Stimulated activated CD4-positive, alpha-beta T cell treated with anti-CD3 and anti-CD28 coated beads, Interleukin-4, amount 100 ng/mL, for 1 hour (primary cell): ENCODE data around the gene GRP.
"Not testable (repeated sequence)": the region's sequence is repeated elsewhere in the genome, so short reads cannot be mapped to it uniquely, and the experiment has no call there.

Source experiments
- DNase-seq: peaks from one replicate; pipeline ENCODE4 v3.0.0-alpha.2; 2020

The GRP gene

DNA sequence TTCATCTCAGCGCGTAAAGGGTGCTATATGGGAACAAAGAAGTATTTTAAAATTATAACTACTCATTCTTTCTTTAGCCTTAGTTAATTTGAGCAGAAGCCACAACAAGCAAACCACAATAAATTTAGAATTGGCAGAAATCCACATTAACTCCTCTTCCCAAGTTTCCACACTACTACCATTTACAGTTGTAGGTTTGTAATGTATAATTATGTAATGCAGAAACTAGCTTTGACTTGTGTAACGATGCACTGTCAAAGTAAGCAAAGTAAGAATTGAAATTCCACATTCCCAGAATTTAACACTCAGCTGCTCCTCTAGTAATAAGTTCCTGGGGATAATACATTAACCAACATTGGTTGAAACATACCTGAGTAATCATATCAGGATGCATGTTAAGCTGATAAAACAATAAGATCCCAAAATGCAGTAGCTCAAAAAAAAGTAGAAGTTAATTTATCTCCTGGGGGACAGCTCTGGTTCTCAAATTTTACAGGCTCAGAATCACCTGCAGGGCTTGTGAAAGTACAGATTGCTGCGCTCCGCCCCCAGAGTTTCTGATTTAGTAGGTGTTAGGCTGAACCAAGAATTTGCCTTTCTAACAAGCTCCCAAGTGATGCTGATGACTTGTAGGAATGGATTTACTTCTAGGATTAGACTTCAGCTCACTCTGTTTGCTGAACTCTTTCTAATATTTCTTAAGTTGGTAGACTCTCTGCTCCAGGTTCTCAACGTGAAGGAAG is 9.9 kb downstream of the GRP start:
- no peak for DNase-seq

GRCh38 chr18:59231114-59231513 is 11.2 kb downstream of the GRP start:
- DNase-seq, result no peak

- DNase-seq, result no peak
Measured at GRCh38 chr18:59231877-59232276, 11.9 kb downstream of the GRP start.

- DNase-seq, result no peak
Measured at GRCh38 chr18:59232309-59233016, 12.5 kb downstream of the GRP start.

DNA sequence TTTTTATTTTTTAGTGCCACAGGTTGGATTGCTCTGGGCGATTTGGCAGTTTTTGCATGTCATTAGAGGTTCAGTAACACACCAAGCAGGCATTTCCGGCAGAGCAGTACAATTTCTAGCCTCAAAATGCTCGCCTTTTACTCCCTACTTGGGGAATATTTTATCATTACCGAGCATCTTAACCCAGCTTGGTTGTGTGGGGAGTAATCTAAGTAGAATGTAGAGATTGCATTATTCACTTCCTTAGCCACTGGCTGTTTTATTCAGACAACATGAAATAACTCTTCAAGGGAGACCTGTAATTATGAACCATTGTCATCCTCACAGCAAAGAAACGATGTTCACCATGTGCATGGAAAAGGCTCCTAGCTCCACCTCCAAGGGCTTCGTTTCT is 13.1 kb downstream of the GRP start:
- DNase-seq, result no peak

GRCh38 chr18:59238385-59238784 is 18.4 kb downstream of the GRP start:
- DNase-seq, result no peak

DNA sequence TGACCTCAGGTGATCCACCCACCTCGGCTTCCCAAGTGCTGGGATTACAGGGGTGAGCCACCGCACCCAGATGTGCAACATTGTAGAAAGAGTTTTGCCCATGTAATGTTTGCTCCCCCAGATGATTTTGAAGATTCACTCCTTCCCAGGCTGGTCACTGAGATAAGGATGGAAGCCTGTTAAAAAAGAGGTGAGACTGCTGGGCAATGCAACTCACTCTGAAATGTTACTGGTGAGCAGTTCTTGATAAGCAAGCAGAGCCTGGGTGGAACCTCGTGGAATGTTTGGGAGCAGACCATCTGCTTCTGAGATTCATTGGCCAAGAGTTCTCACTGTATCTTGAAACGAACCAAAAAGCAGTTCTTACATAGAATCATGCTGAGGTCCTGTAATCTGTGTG is 19.7 kb downstream of the GRP start:
- DNase-seq, result no peak

DNA sequence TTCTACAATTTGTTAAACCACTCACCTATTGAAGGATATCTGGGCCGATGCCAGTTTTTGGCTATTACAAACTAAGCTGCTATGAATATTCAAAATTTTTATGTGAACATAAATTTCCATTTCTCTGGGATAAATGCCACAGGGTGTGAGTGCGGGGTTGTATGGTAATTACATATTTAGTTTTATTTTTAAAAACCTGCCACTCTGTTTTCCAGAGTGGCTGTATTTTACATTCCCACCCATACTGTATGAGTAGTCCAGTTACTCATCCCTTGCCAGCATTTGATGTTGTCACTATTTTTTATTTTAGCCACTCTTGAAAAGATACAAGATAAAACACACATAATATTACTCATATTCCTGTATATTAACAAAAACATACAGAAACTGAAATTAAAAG is 22.9 kb downstream of the GRP start:
- DNase-seq, result no peak

DNA sequence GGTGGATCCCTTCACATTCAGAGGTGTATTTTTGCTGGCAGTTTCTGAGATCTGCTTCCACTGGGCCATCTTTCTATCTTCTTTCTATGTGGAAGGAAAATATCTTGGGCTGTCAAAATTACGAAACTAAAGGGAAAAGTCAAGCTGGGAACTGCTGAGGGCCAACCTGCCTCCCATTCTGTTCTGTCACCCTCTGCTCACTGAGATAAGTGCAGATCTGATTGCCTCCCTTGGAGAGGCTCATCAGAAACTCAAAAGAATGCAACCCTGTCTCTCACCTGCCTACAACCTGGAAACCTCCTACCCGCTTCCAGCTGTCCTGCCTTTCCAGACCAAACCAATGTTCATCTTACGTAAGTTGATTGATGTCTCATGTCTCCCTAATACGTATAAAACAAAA is 26.8 kb downstream of the GRP start:
- no peak for DNase-seq

DNA sequence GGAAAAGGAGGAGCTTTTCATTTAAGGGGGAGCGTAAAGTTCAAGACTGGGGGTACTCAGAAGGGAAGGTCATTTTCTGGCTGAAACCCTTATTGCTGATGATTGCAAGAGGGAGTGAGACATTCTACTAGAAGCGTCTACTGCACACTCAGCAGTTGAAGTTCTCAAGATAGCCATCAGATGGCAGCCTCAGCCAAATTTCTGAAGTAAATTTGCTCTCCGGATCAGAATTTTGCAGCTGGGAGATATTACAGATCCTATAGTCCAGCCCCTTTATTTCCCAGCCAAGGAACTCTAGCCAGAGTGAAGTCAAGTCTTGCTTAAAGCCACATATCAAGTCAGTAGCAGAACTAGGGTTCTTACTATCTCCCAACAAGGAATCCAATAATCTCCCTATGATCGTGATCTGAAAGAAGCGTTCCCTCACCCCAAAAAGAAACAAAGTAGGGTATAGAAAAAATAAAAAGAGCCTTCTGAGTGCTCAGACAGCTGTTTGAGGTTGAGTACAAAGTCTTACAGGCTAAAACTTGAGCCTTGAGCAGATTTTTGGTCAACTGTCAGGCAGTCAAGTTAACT is 29.3 kb downstream of the GRP start:
- no peak for DNase-seq

- DNase-seq, result not testable (repeated sequence)
Measured at GRCh38 chr18:59255491-59255890, 35.5 kb downstream of the GRP start.

DNA sequence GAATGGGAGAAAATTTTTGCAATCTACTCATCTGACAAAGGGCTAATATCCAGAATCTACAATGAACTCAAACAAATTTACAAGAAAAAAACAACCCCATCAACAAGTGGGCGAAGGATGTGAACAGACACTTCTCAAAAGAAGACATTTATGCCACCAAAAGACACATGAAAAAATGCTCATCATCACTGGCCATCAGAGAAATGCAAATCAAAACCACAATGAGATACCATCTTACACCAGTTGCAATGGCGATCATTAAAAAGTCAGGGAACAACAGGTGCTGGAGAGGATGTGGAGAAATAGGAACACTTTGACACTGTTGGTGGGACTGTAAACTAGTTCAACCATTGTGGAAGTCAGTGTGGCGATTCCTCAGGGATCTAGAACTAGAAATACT is 41.9 kb downstream of the GRP start:
- not testable (repeated sequence) for DNase-seq

- not testable (repeated sequence) for DNase-seq
Measured at GRCh38 chr18:59262243-59262642, 42.3 kb downstream of the GRP start.

DNA sequence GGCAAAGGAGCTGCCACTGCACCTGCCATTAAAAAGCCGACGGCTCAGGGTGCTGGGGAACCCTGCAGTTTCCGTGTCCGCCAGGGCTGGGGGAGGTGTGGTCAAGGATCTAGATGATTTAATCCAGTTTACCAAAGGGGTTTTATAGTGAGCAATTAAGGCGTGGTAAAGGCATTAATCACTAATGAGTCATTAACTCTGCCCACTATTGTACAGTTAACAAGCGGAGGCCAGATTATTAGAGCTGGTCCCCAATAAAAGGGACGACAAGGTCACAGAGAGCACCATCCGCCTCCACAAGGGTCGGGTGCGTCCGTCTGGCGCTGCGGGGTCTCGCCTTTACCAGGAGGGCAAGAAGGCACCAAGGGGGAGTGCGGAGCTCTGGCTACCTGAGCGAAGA is 43.7 kb downstream of the GRP start:
- no peak for DNase-seq

GRCh38 chr18:59264121-59264571 is 44.2 kb downstream of the GRP start:
- DNase-seq, result no peak

GRCh38 chr18:59264651-59265245 is 44.8 kb downstream of the GRP start:
- no peak for DNase-seq

DNA sequence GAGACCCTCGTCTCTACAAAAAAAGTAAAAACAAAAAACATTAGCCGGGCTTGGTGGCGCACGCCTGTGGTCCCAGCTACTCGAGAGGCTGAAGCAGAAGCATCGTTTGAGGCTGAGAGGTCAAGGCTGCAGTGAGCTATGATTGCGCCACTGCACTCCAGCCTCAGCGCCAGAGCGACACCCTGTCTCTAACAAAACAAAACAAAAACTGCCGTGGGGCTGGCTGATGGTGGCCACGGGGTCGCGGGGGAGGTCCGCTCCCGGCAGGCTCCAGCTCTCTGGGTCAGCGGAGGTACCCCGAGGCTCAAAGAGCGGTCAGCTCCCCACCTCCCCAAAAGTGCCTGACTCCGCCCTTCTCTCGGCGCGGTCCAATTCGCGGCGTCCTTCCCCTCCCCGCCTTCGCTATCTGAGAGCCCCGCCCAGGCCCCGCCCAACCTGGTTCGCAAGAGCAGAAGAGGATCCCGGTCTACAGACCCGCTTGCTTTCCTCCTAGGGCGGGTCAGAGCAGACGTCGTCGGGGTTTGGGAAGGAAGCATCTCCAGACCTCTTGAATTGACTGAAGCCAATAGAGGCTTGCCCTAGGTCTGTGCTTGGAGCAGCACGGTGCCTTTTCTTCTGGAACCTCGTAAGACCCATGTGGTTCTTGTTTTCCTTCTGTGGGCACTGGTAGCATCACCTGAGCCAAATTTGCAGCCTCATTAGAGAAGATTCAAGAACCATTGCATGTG is 45.5 kb downstream of the GRP start:
- peak; percentile 34 for DNase-seq

DNA sequence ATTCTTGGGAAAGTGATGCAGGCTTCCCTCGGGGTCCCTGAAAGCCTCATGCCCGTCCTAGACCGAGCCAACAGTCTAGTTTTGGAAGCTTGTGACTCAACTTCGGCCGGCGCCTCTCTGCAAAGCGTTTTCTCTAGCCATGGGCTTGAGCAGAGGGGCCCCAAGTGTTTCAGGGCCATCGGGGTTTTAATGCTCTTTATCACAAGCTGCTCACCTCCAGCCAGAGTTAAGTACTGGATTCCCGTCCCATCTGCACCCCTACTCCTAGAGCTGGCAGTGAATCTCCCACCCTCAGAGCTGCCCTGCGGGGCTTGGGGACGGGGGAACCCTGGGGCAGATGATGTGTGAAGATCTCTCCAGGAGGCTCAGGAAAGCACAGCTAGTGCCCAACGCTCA is 46.0 kb downstream of the GRP start:
- DNase-seq, result no peak

DNA sequence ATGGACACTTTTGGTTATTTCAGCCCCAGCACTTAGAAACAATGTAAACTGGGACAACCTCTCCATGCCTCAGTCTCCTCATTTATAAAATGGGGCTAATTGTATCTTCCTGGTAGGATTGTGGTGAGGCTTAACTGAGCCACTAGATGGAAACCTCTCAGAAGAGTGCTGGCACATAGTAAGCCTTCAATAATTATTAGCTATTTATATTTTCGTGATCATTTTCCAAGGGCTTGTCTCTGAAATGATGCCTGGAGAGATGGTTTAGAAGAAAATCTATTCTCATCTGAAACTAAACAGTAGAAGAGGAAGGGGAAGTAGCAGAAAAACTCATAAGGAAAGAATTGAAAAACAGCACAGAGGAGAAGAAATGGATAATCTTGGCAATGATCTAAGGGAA is 46.5 kb downstream of the GRP start:
- no peak for DNase-seq

DNA sequence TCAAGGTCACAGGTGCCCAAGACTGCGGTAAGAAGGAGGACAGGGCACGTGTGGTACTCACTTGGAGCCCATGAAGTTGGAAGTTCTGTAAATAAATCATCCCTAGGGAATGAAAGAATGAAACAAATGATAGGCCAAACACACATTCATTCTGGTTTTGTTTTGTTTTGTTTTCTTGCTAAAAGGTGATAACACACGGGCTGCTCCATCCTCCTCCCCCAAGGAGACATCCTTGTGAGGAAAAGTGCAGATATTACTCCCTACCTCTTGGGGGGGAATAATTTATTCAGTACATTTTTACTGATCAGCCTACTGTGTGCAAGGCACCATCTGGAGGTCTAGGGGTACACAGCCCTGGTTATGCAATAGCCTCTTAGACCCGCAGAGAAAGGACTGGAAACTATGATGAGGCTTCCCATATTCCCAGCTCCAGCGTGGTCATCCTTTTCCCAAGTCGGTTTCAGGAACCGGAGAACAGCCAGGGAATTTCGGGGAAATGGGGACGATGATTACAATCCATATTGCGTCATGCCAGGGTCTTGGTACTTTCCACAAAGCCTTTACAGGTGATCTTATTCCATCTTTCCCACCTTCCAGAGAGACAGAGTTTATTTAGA is 47.0 kb downstream of the GRP start:
- no peak for DNase-seq

DNA sequence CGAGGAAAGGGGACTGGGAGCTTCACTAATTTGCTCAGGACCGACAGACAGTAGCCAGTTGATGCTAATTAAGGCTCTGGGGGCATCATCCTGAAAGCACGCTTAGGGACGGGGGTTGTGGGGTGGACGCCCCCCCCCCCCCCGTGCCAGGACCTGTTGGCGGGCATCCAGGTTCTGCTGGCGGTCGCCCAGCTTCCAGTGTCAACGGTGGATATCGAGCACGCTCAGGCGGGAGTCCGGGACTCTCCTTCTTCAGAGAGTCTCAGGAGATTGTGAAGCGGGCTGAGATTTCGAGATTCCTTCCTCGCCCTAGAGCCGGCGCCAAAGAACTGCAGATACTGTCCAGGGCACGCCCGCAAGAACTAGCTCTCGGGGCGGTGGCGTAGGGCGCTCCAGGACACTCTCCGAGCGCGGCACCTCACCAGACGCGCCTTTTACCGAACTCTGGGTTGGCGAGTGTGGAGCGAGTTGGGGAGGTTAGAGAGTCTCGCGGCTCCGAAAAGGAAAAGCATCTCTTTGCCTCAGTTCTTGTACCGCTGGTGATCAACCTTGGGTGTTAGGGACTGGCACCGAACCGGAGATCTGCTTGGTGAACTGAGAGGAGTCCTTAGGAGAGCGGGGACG is 47.7 kb downstream of the GRP start:
- DNase-seq, result no peak

DNA sequence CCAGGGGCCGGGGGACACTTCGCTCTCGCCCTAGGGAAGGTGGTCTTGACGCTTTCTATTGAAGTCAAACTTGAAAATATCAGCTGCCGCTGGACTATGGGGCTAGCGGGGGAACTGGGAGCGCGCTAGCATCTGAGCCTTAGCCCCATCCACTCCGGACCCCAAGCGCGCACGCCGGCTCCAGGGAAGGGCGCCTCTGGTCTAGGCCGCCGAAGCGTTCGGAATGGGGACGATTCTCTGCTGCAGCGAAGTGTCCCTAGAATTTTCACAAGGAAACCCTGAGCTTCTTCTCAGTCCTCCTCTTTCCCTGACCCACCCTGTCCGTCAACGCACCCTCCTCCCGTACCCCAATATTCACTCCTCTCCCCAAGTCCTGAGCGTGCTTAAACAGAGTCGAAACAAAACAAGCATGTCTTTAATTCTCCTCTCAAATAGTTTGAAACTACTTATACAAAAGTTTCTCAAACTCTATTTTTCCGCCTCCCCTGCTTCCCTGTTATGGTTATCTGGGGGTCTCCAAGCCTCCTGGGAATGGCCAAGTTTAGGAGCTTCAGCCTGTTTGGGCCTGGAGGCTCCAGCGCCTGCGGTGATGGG is 48.3 kb downstream of the GRP start:
- DNase-seq, result no peak
